WTC11 (cell line): ENCODE results near the gene PCDH9.

ENCODE experiments used
- NFYB ChIP-seq: sonication (generic); formaldehyde crosslinking; conservative IDR thresholded peaks from 2 replicates; pipeline ENCODE4 v1.8.0; 2022; ENCODE audit warnings: low read depth, missing genetic modification reagents
- NR1H2 ChIP-seq: sonication (generic); formaldehyde crosslinking; IDR thresholded peaks from 2 replicates; pipeline ENCODE4 v1.9.0; 2021; ENCODE audit warnings: mild to moderate bottlenecking, moderate library complexity, missing genetic modification reagents
- ZNF232 ChIP-seq: sonication (generic); formaldehyde crosslinking; IDR thresholded peaks from 2 replicates; pipeline ENCODE4 v1.8.0; 2022; ENCODE audit warnings: mild to moderate bottlenecking, missing genetic modification reagents
- TF ChIP-seq, protein P1 (sequence below): fragments of 200-600 bp; IDR thresholded peaks from 2 replicates; pipeline ENCODE4 v1.8.0; 2022; ENCODE audit warnings: antibody characterized with exemption
- TF ChIP-seq, protein P2 (sequence below): fragments of 250-450 bp; sonication (Bioruptor Pico); IDR thresholded peaks from 2 replicates; pipeline ENCODE4 v1.9.0; 2021; ENCODE audit warnings: mild to moderate bottlenecking, borderline replicate concordance
- TF ChIP-seq, protein P3 (sequence below): sonication (generic); formaldehyde crosslinking; IDR thresholded peaks from 2 replicates; pipeline ENCODE4 v1.8.0; 2022; ENCODE audit warnings: missing genetic modification reagents
- TF ChIP-seq, protein P4 (sequence below): sonication (generic); formaldehyde crosslinking; IDR thresholded peaks from 2 replicates; pipeline ENCODE4 v1.8.0; 2022; ENCODE audit warnings: mild to moderate bottlenecking, missing genetic modification reagents

DNA sequence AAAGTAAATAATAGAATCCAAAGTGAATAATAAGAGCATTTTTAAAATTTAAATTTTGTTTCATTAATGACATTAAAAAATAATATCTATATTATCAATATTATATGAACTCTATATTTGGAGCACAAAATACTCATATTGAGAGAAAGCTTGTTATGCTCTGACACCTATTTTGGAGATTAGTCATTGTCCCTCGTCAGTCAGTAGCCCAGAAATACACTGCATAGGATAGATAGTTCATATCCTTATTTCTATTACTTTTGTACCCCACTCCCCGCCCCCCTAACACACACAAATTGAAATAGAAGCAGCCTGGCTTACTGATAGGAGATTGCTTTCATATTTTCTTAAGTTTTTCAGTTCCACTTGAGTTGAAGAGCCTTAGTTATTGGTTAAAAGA, 652.8 kb downstream of the PCDH9 start:
- TF ChIP-seq, protein P1, sequence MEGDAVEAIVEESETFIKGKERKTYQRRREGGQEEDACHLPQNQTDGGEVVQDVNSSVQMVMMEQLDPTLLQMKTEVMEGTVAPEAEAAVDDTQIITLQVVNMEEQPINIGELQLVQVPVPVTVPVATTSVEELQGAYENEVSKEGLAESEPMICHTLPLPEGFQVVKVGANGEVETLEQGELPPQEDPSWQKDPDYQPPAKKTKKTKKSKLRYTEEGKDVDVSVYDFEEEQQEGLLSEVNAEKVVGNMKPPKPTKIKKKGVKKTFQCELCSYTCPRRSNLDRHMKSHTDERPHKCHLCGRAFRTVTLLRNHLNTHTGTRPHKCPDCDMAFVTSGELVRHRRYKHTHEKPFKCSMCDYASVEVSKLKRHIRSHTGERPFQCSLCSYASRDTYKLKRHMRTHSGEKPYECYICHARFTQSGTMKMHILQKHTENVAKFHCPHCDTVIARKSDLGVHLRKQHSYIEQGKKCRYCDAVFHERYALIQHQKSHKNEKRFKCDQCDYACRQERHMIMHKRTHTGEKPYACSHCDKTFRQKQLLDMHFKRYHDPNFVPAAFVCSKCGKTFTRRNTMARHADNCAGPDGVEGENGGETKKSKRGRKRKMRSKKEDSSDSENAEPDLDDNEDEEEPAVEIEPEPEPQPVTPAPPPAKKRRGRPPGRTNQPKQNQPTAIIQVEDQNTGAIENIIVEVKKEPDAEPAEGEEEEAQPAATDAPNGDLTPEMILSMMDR = no peak
- TF ChIP-seq, protein P2, sequence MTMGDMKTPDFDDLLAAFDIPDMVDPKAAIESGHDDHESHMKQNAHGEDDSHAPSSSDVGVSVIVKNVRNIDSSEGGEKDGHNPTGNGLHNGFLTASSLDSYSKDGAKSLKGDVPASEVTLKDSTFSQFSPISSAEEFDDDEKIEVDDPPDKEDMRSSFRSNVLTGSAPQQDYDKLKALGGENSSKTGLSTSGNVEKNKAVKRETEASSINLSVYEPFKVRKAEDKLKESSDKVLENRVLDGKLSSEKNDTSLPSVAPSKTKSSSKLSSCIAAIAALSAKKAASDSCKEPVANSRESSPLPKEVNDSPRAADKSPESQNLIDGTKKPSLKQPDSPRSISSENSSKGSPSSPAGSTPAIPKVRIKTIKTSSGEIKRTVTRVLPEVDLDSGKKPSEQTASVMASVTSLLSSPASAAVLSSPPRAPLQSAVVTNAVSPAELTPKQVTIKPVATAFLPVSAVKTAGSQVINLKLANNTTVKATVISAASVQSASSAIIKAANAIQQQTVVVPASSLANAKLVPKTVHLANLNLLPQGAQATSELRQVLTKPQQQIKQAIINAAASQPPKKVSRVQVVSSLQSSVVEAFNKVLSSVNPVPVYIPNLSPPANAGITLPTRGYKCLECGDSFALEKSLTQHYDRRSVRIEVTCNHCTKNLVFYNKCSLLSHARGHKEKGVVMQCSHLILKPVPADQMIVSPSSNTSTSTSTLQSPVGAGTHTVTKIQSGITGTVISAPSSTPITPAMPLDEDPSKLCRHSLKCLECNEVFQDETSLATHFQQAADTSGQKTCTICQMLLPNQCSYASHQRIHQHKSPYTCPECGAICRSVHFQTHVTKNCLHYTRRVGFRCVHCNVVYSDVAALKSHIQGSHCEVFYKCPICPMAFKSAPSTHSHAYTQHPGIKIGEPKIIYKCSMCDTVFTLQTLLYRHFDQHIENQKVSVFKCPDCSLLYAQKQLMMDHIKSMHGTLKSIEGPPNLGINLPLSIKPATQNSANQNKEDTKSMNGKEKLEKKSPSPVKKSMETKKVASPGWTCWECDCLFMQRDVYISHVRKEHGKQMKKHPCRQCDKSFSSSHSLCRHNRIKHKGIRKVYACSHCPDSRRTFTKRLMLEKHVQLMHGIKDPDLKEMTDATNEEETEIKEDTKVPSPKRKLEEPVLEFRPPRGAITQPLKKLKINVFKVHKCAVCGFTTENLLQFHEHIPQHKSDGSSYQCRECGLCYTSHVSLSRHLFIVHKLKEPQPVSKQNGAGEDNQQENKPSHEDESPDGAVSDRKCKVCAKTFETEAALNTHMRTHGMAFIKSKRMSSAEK (CRISPR knock-in tag) = no peak
- TF ChIP-seq, protein P3, sequence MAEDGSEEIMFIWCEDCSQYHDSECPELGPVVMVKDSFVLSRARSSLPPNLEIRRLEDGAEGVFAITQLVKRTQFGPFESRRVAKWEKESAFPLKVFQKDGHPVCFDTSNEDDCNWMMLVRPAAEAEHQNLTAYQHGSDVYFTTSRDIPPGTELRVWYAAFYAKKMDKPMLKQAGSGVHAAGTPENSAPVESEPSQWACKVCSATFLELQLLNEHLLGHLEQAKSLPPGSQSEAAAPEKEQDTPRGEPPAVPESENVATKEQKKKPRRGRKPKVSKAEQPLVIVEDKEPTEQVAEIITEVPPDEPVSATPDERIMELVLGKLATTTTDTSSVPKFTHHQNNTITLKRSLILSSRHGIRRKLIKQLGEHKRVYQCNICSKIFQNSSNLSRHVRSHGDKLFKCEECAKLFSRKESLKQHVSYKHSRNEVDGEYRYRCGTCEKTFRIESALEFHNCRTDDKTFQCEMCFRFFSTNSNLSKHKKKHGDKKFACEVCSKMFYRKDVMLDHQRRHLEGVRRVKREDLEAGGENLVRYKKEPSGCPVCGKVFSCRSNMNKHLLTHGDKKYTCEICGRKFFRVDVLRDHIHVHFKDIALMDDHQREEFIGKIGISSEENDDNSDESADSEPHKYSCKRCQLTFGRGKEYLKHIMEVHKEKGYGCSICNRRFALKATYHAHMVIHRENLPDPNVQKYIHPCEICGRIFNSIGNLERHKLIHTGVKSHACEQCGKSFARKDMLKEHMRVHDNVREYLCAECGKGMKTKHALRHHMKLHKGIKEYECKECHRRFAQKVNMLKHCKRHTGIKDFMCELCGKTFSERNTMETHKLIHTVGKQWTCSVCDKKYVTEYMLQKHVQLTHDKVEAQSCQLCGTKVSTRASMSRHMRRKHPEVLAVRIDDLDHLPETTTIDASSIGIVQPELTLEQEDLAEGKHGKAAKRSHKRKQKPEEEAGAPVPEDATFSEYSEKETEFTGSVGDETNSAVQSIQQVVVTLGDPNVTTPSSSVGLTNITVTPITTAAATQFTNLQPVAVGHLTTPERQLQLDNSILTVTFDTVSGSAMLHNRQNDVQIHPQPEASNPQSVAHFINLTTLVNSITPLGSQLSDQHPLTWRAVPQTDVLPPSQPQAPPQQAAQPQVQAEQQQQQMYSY (CRISPR knock-in tag) = no peak
- TF ChIP-seq NR1H2 (CRISPR knock-in tag) = no peak
- TF ChIP-seq, protein P4, sequence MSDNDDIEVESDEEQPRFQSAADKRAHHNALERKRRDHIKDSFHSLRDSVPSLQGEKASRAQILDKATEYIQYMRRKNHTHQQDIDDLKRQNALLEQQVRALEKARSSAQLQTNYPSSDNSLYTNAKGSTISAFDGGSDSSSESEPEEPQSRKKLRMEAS (CRISPR knock-in tag) = no peak
- TF ChIP-seq NFYB (CRISPR knock-in tag) = no peak
- TF ChIP-seq ZNF232 (CRISPR knock-in tag) = no peak
